Hepatocyte (in vitro differentiated cells): ENCODE data around the gene TPSAB1.

Source experiments
- EZH2 ChIP-seq: fragments of 200-600 bp; sonication (generic); IDR thresholded peaks from 2 replicates; pipeline ENCODE4 v1.6.1; 2016; ENCODE audit warnings: antibody characterized with exemption, mild to moderate bottlenecking, borderline replicate concordance
- EZH2phosphoT487 ChIP-seq: fragments of 200-600 bp; sonication (generic); IDR thresholded peaks from one replicate; pipeline ENCODE4 v1.6.1; 2018; ENCODE audit warnings: antibody characterized with exemption, mild to moderate bottlenecking, low read depth, moderate library complexity; ENCODE audit not compliant: unreplicated experiment, severe bottlenecking
- TF ChIP-seq, protein P1 (sequence below): fragments of 200-600 bp; sonication (generic); IDR thresholded peaks from 2 replicates; pipeline ENCODE4 v1.5.1; 2016; ENCODE audit warnings: antibody characterized with exemption, mild to moderate bottlenecking; ENCODE audit not compliant: poor library complexity

DNA sequence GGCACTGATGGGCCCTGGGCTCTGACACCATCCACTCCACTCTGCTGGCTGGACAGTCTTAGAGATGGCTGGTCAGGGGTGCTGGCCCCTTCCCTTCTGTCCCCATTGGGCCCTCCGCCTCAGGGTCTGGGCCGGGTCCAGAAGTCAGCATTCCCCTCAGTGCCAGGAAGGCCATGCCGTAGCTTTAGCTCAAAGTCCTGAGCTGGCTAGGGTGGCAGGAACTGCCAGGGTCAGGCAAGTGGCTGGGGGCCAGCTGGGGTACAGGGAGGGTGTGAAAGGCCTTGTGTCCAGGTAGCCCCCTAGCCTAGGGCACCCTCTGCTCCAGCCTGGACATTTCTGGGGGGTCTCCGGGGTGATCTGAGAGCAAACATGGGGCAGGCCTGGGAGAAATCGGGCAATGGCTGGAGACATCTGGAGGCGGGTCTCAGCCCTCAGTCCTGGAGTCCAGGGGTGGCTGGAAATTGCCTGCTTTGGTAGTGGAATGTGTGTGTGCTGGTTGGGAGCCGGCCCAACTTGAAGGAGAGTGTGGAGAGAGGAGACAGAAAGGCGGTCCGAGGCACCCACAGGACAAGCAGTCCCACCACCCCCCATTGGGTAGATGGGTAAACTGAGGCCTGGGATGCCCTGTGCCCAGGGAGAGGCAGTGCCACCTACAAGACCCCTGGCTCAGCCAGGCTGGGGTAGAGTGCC, 48.0 kb upstream of the TPSAB1 start:
- TF ChIP-seq, protein P1, sequence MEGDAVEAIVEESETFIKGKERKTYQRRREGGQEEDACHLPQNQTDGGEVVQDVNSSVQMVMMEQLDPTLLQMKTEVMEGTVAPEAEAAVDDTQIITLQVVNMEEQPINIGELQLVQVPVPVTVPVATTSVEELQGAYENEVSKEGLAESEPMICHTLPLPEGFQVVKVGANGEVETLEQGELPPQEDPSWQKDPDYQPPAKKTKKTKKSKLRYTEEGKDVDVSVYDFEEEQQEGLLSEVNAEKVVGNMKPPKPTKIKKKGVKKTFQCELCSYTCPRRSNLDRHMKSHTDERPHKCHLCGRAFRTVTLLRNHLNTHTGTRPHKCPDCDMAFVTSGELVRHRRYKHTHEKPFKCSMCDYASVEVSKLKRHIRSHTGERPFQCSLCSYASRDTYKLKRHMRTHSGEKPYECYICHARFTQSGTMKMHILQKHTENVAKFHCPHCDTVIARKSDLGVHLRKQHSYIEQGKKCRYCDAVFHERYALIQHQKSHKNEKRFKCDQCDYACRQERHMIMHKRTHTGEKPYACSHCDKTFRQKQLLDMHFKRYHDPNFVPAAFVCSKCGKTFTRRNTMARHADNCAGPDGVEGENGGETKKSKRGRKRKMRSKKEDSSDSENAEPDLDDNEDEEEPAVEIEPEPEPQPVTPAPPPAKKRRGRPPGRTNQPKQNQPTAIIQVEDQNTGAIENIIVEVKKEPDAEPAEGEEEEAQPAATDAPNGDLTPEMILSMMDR = no peak
- TF ChIP-seq EZH2 (no peak), EZH2phosphoT487 (no peak)
